ENCODE measurements around the gene ANKS3. TPM values are rescaled to one million over a fixed set of nuclear protein-coding genes. Genes with fewer than 3 reads are reported as not detected.
A peak's percentile ranks its signal among the peaks of the same experiment; 100 is the strongest.

Gene ANKS3
- total and polyA plus RNA-seq, 4 donors: 12.6 to 26.3 (median 24.4) TPM

GRCh38 chr16:4656695-4657686, 77.1 kb downstream of the ANKS3 start:
- H3K36me3 ChIP-seq (ENCODE audit: control insufficient read depth in 4 of 4, insufficient read depth in 4 of 4, low read length in 4 of 4): peaks cover under 1 to 57% (median 19%) of the 10 kb centered on the region in 4 donors
- H3K4me1 ChIP-seq (ENCODE audit: control insufficient read depth in 5 of 5, insufficient read depth in 5 of 5, low read length in 5 of 5): peaks cover 0 to 19% (median 16%) of the 10 kb centered on the region in 5 donors
- no peak overlapping the region for H3K9ac ChIP-seq (ENCODE audit: insufficient read depth in 1 of 2, low read length in 2 of 2)
- peak overlapping the region in 1 of 2 donors; percentile 42 for H3K27ac ChIP-seq (ENCODE audit: low read depth in 1 of 2, low read length in 1 of 2)
- WGBS, 2 donors: 93 to 96% methylated on average over 25 of the region's 25 CpGs
- DNase-seq (no peak), ATAC-seq (ENCODE audit: insufficient read depth, low FRiP score) (no peak)
- H3K4me3 ChIP-seq: no peak overlapping the region
- no peaks in the 10 kb centered on the region for H3K9me3 ChIP-seq (ENCODE audit: control insufficient read depth in 4 of 4, insufficient read depth in 3 of 4, low read length in 3 of 4)
- no peak for TF ChIP-seq CTCF (IDR thresholded peaks at IDR 0.05; ENCODE audit: control extremely low read depth, extremely low read depth)
- no peaks in the 10 kb centered on the region for H3K27me3 ChIP-seq (ENCODE audit: control insufficient read depth in 3 of 3, insufficient read depth in 3 of 3, low read length in 2 of 3)

- Histone ChIP-seq H3K9ac (ENCODE audit: insufficient read depth in 1 of 2, low read length in 2 of 2) (peak overlapping the region in 1 of 2 donors; percentile 5), H3K27me3 (ENCODE audit: control insufficient read depth in 3 of 3, insufficient read depth in 3 of 3, low read length in 2 of 3) (no peaks in the 10 kb centered on the region), H3K27ac (ENCODE audit: low read depth in 1 of 2, low read length in 1 of 2) (peak overlapping the region in 1 of 2 donors; percentile 90), H3K4me3 (no peak overlapping the region), H3K36me3 (ENCODE audit: control insufficient read depth in 4 of 4, insufficient read depth in 4 of 4, low read length in 4 of 4) (peaks cover 6 to 62% (median 19%) of the 10 kb centered on the region in 4 donors), H3K4me1 (ENCODE audit: control insufficient read depth in 5 of 5, insufficient read depth in 5 of 5, low read length in 5 of 5) (peaks cover 0 to 23% (median 13%) of the 10 kb centered on the region in 5 donors), H3K9me3 (ENCODE audit: control insufficient read depth in 4 of 4, insufficient read depth in 3 of 4, low read length in 3 of 4) (no peaks in the 10 kb centered on the region)
- no peak for TF ChIP-seq CTCF (IDR thresholded peaks at IDR 0.05; ENCODE audit: control extremely low read depth, extremely low read depth)
- DNase-seq: no peak
- WGBS, 2 donors: 92 to 95% methylated on average over 12 of the region's 12 CpGs
- ATAC-seq (ENCODE audit: insufficient read depth, low FRiP score): no peak
These were observed 77.8 kb downstream of the ANKS3 start for GRCh38 chr16:4656221-4656620.

- H3K36me3 ChIP-seq (ENCODE audit: control insufficient read depth in 4 of 4, insufficient read depth in 4 of 4, low read length in 4 of 4): peaks cover 6 to 62% (median 22%) of the 10 kb centered on the region in 4 donors
- H3K4me1 ChIP-seq (ENCODE audit: control insufficient read depth in 5 of 5, insufficient read depth in 5 of 5, low read length in 5 of 5): peaks cover 0 to 23% (median 11%) of the 10 kb centered on the region in 5 donors
- H3K27me3 ChIP-seq (ENCODE audit: control insufficient read depth in 3 of 3, insufficient read depth in 3 of 3, low read length in 2 of 3): no peaks in the 10 kb centered on the region
- H3K9me3 ChIP-seq (ENCODE audit: control insufficient read depth in 4 of 4, insufficient read depth in 3 of 4, low read length in 3 of 4): no peaks in the 10 kb centered on the region
- WGBS, 2 donors: 94 to 97% methylated on average over 6 of the region's 6 CpGs
- ATAC-seq (ENCODE audit: insufficient read depth, low FRiP score): no peak
- H3K4me3 ChIP-seq: no peak overlapping the region
- no peak overlapping the region for H3K9ac ChIP-seq (ENCODE audit: insufficient read depth in 1 of 2, low read length in 2 of 2)
- no peak for TF ChIP-seq CTCF (IDR thresholded peaks at IDR 0.05; ENCODE audit: control extremely low read depth, extremely low read depth)
- peak overlapping the region in 1 of 2 donors; percentile 90 for H3K27ac ChIP-seq (ENCODE audit: low read depth in 1 of 2, low read length in 1 of 2)
- DNase-seq: no peak
These were observed 78.3 kb downstream of the ANKS3 start for GRCh38 chr16:4655801-4656200.

Measured in lung (tissue), 12 donors.